Neural cell (in vitro differentiated cells): ENCODE measurements around the gene UPK3BL1. TPM values are rescaled to one million over a fixed set of nuclear protein-coding genes. Genes with fewer than 3 reads are reported as not detected.
"Not testable (repeated sequence)": the region's sequence is repeated elsewhere in the genome, so short reads cannot be mapped to it uniquely, and the experiment has no call there.

ENCODE experiments used
- H2AFZ ChIP-seq: fragments of 200-600, 300-800 bp; sonication (generic), shearing (Covaris generic); 2 replicates; pipeline ENCODE4 v1.6.0; 2014; ENCODE audit warnings: low read depth, mild to moderate bottlenecking, antibody characterized with exemption, low read length, moderate library complexity
- H3F3A ChIP-seq: fragments of 200-600 bp; shearing (Covaris generic); 2 replicates; pipeline ENCODE4 v1.6.1; 2016; ENCODE audit warnings: mild to moderate bottlenecking, moderate library complexity, mixed read lengths, antibody characterized with exemption, low read length; ENCODE audit not compliant: insufficient read depth, poor library complexity, severe bottlenecking
- H3K27ac ChIP-seq: fragments of 200-600, 300-800 bp; sonication (generic), shearing (Covaris generic); 2 replicates; pipeline ENCODE4 v1.5.1; 2014; ENCODE audit warnings: mild to moderate bottlenecking, low read length, moderate library complexity
- H3K27me3 ChIP-seq: fragments of 300-800, 200-600 bp; sonication (generic), shearing (Covaris generic); 2 replicates; pipeline ENCODE4 v1.6.0; 2014; ENCODE audit warnings: mild to moderate bottlenecking, low read depth, low read length, moderate library complexity; ENCODE audit not compliant: insufficient read depth
- H3K36me3 ChIP-seq: fragments of 300-800, 200-600 bp; sonication (generic), shearing (Covaris generic); 2 replicates; pipeline ENCODE4 v1.5.1; 2014; ENCODE audit warnings: mild to moderate bottlenecking, antibody characterized with exemption, low read length, moderate library complexity; ENCODE audit not compliant: insufficient read depth
- H3K4me2 ChIP-seq: fragments of 300-800, 200-600 bp; sonication (generic), shearing (Covaris generic); 2 replicates; pipeline ENCODE4 v1.6.0; 2014; ENCODE audit warnings: mild to moderate bottlenecking, low read length
- H3K4me3 ChIP-seq: fragments of 300-800, 200-600 bp; sonication (generic), shearing (Covaris generic); 2 replicates; pipeline ENCODE4 v1.5.1; 2014; ENCODE audit warnings: mild to moderate bottlenecking, low read length, moderate library complexity
- H3K79me2 ChIP-seq: fragments of 200-600 bp; shearing (Covaris generic); replicated peaks from 2 replicates; pipeline ENCODE4 v1.6.0; 2014; ENCODE audit warnings: mild to moderate bottlenecking, low read length, moderate library complexity; ENCODE audit not compliant: insufficient read depth
- H3K9ac ChIP-seq: fragments of 300-800, 200-600 bp; sonication (generic), shearing (Covaris generic); 2 replicates; pipeline ENCODE4 v1.6.1; 2016; ENCODE audit warnings: mild to moderate bottlenecking, low read length, mixed read lengths
- H3K9me2 ChIP-seq: fragments of 200-600 bp; shearing (Covaris generic); 2 replicates; pipeline ENCODE4 v1.6.1; 2016; ENCODE audit warnings: mild to moderate bottlenecking, low read length, mixed read lengths; ENCODE audit not compliant: insufficient read depth
- H3K9me3 ChIP-seq: fragments of 200-600, 300-800 bp; sonication (generic), shearing (Covaris generic); 2 replicates; pipeline ENCODE4 v1.6.1; 2016; ENCODE audit warnings: mild to moderate bottlenecking, mixed run types, low read length, moderate library complexity, mixed read lengths
- H4K20me1 ChIP-seq: fragments of 200-600 bp; shearing (Covaris generic); 2 replicates; pipeline ENCODE4 v1.6.1; 2016; ENCODE audit warnings: mild to moderate bottlenecking, mixed run types; ENCODE audit not compliant: insufficient read depth
- POLR2AphosphoS5 ChIP-seq: IDR thresholded peaks from 2 replicates; pipeline ENCODE4 v1.6.1; 2012
- polyA plus RNA-seq: library from polyadenylated mRNA; depleted of rRNA; stranded (reverse); fragments of >200 nt; gene quantifications from 2 replicates; pipeline ENCODE4 v1.2.3, GENCODE V29; 2014

UPK3BL1 gene
- polyA plus RNA-seq, 1 donor from 2014 or later: 30.2 TPM

DNA sequence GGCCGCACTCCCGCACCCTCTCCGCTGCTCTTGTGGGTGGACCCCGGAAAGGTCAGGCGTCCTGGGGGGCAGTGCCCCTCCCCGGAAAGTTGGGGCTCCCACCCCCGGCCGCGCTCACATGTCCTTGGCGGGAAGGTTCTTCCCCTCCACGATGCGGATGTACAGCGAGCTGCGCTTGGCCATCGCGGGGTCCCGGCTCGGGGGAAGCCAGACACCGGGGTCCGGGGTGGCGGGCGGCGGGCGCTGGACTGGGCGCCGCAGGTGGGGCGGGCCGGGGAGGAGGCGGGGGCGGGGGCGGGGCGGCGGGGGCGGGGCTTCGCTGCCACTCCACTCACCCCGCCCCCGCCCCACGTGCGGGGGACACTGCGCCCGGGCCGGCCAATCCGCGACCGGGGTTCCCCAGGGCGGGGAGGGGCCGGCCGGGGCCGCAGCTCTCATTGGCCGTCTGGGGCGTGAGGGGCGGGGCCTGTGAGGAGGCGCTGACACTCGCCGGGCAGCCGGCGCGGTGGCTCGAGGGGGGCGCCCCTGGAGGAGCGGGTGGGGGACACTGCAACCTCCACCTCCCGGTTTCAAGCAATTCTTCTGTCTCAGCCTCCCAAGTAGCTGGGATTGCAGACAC, 26.0 kb downstream of the UPK3BL1 start, which contains the start of gene RASA4:
RASA4 (minus strand) TSS at position 250 of the 619 bp plus-strand sequence; CDS start at position 183, 67 bp downstream.
- not testable (repeated sequence) for H3K9me3 ChIP-seq, H2AFZ ChIP-seq, H3K36me3 ChIP-seq, H3F3A ChIP-seq, H4K20me1 ChIP-seq, H3K27me3 ChIP-seq, H3K79me2 ChIP-seq, H3K4me2 ChIP-seq, H3K9me2 ChIP-seq, H3K27ac ChIP-seq
- Histone ChIP-seq H3K4me3 (peak within 1 kb of the TSS; percentile 42), H3K9ac (peak within 1 kb of the TSS; percentile 54)
- peak; percentile 42 for TF ChIP-seq POLR2AphosphoS5

GRCh38 chr7:102615930-102616329, 26.7 kb downstream of the UPK3BL1 start:
- not testable (repeated sequence) for H3K27me3 ChIP-seq, H3K27ac ChIP-seq, H3K79me2 ChIP-seq, H3K36me3 ChIP-seq, H3K9me3 ChIP-seq, H2AFZ ChIP-seq, H3K9me2 ChIP-seq, H3F3A ChIP-seq, H4K20me1 ChIP-seq, H3K4me3 ChIP-seq, H3K4me2 ChIP-seq, H3K9ac ChIP-seq

GRCh38 chr7:102614873-102615272, 27.7 kb downstream of the UPK3BL1 start:
- H3F3A ChIP-seq, H2AFZ ChIP-seq, H3K9ac ChIP-seq, H3K9me3 ChIP-seq, H3K4me3 ChIP-seq, H3K27ac ChIP-seq, H3K4me2 ChIP-seq, H4K20me1 ChIP-seq, H3K27me3 ChIP-seq, H3K36me3 ChIP-seq, H3K9me2 ChIP-seq, H3K79me2 ChIP-seq: not testable (repeated sequence)

- not testable (repeated sequence) for H2AFZ ChIP-seq, H4K20me1 ChIP-seq, H3K9me2 ChIP-seq, H3K4me2 ChIP-seq, H3K36me3 ChIP-seq, H3K9me3 ChIP-seq, H3K27me3 ChIP-seq, H3K9ac ChIP-seq, H3K79me2 ChIP-seq, H3F3A ChIP-seq, H3K4me3 ChIP-seq, H3K27ac ChIP-seq
Observed at GRCh38 chr7:102614346-102614697, 28.3 kb downstream of the UPK3BL1 start.

GRCh38 chr7:102613575-102614345, 28.8 kb downstream of the UPK3BL1 start:
- not testable (repeated sequence) for H3K9ac ChIP-seq, H3K9me2 ChIP-seq, H3K27ac ChIP-seq, H4K20me1 ChIP-seq, H3K36me3 ChIP-seq, H3K27me3 ChIP-seq, H3F3A ChIP-seq, H3K4me3 ChIP-seq, H3K4me2 ChIP-seq, H3K9me3 ChIP-seq, H2AFZ ChIP-seq, H3K79me2 ChIP-seq

DNA sequence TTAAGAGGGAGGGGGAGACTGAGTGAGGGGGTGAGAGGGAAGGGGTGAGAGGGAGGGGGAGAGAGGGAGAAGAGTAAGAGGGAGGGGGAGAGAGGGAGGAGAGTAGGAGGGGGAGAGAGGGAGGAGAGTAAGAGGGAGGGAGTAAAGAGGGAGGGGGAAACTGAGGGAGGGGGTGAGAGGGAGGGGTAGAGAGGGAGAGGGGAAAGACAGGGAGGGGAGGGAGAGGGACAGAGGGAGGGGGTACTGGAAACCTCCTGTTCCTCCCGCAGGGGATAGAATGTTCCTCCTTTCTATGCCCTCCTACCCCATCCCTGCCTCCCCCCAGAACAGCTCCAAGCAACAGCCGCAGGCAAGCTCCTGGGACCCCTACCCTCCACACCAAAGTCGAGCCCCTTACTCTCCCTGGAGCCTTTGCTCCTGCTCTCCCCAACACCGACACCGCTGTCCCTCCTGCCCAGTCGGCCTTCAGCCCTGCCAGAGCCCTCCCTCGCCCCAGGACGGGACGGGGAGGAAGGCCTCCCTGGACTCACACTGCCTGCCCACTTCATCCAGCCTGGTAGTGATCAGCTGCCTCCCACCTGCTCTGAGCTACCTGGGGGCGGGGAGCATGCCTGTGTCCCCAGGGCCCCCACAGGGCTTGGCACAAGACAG, 30.8 kb downstream of the UPK3BL1 start:
- H3K9me3 ChIP-seq, H3K79me2 ChIP-seq, H3K36me3 ChIP-seq, H3K9me2 ChIP-seq, H3K27me3 ChIP-seq, H3K4me2 ChIP-seq, H3F3A ChIP-seq, H4K20me1 ChIP-seq, H2AFZ ChIP-seq: not testable (repeated sequence)
- Histone ChIP-seq H3K9ac (peak overlapping the region; percentile 50), H3K4me3 (peak overlapping the region; percentile 50), H3K27ac (peak overlapping the region; percentile 60)

GRCh38 chr7:102611013-102611674, 31.4 kb downstream of the UPK3BL1 start:
- not testable (repeated sequence) for H3K4me2 ChIP-seq, H2AFZ ChIP-seq, H3K27me3 ChIP-seq, H3K9me3 ChIP-seq, H4K20me1 ChIP-seq, H3K9ac ChIP-seq, H3K27ac ChIP-seq, H3K9me2 ChIP-seq, H3K79me2 ChIP-seq, H3F3A ChIP-seq, H3K36me3 ChIP-seq, H3K4me3 ChIP-seq
